Activated CD4-positive, CD25-positive, alpha-beta regulatory T cell treated with anti-CD3 and anti-CD28 coated beads, Interleukin-2, amount 50 U/mL, for 16 hours (primary cell): Measurements from ENCODE around the gene ITPR3.
A peak's percentile ranks its signal among the peaks of the same experiment; 100 is the strongest.

Experiments used
- DNase-seq: peaks from one replicate; pipeline ENCODE4 v3.0.0-alpha.2; 2020; ENCODE audit warnings: low read depth, low spot score

Gene ITPR3

GRCh38 chr6:33700391-33701050 is 79.4 kb downstream of the ITPR3 start:
- peak; percentile 48 for DNase-seq

- no peak for DNase-seq
Measured at GRCh38 chr6:33702345-33702977, 81.3 kb downstream of the ITPR3 start.

- DNase-seq, result no peak
Measured at GRCh38 chr6:33704215-33705066, 83.3 kb downstream of the ITPR3 start.

GRCh38 chr6:33705268-33705885 is 84.3 kb downstream of the ITPR3 start:
- no peak for DNase-seq

GRCh38 chr6:33705955-33706725 is 85.0 kb downstream of the ITPR3 start:
- no peak for DNase-seq

DNA sequence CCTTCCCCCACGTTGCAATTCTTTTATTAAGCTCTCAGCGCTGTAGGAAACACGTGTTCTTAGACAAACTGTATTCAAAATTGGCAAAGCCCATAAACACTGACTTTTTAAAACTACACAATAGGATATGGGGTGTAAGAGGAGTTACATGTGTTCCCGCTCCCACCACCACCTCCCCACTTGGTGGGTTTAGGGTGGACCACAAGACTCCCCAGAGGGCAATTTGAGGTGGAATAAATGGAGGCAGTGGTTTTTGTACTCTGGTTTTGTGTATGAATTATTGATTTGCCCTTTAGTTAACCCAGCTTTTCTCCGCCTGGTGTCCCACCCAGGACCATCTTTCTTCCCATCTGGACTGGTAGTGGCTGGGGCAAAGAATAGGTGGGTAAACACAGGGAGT is 86.6 kb downstream of the ITPR3 start:
- DNase-seq, result no peak

DNA sequence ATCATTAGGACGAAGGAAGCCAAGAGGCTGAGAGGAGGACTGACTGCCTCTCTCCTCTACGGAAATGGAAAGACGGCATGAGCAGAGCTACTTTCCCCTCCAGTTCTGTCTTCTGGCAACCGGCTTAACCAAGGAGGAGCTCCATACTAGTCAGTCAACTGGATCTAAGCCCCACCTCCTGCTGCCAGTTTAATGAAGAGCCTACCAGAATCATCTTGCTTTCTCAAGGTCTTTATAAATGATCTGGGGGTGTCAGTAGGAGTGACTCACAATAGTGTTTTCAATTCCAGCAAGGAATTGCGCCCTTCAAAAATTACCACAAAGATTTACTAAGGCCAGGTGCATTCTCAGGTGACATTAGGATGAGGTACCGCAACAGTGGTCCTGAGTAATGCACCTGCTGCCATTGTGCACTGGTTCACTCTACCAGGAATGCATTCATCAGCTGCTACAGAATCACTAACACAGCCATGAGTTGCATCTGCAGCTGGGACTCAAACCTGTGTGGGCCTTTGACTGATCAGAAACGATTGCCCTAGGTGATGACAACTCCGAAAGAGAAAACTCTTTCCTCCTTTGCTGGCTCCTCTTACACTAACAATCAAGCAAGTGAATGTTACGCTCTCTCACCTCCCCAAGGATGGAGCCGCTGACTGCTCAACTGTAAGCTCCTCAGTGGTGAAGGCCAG is 87.5 kb downstream of the ITPR3 start:
- no peak for DNase-seq

DNA sequence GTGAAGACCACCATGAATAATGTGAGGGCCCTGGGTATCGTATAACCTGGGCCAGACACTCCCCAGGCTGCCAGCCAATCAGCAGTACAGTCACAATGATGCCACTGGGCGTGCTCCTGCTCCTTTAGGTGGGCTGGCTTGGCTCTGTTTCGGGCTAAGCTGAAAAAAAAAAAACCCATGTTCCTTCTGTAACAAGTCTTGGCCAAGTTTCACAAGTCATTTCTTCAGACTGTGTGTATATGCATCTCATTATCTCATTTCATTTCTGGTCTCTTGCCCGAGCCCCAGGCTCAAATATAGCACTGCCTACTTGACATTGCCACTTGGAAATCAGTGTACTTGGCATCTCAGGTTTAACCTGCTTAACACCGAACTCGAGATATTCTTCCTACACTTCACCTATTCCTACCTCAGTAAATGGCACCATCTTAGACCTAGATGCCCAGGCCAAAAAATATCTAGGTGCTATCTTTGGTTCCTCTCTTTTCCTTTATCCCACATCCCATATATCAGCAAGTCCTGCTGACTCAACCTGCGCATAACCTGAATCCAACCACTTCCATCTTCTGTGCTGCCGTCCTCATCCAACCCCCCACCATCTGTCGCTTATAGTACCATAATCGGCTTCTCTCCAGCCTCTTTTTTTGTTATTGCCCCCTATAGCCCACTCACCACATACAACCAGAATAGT is 88.6 kb downstream of the ITPR3 start:
- DNase-seq, result no peak

GRCh38 chr6:33710296-33711121 is 89.4 kb downstream of the ITPR3 start:
- no peak for DNase-seq

DNA sequence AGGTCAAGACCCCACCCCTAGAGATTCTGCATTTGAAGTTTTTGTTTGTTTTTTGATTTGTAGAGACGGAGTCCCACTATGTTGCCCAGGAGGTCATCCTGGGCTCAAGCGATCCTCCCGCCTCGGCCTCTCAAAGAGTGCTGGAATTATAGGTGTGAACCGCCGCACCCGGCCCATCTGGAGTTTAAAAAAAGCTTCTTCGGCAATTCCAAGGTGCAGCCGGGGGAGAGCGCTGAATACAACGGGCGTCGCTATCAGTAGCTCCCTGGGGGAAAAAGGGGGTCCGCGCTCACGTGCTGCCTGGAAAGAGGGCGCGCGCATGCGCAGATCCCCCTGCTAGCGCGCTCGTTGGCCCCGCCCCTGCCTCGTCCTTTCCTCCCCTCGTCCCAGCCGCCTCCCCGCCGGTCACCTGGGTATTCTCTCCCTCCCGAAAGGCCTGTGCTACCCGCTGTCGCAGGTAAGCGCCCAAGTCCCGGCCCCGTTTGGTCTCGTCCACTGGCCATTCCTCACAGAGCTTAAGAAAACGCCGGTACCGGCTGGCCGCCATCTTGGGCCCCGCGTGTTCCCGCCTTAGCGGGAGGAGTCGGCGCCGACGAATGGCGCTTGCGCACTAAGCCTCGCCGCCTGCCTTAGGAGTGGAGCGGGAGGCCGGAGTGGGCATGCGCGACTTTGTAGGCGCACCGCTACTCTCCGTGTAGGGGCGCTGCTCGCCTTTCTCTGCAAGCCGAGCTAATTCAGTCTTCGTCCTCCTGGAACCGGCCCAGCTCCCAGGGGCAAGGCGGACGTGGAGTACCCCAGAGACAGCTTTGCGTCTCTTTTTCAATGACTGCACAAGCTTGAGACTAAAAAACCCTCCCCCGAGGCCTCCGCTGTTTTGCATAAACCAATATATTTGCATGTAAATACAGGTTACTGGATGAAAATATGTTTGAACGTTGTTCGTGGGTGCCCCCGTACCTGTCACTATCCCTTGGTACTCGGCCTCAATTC is 90.3 kb downstream of the ITPR3 start, which contains the start of gene UQCC2:
Gene UQCC2, minus strand, starts transcription at position 561 of the 990 bp plus-strand sequence. Its CDS starts 14 bp downstream, at position 547.
- peak; percentile 93 for DNase-seq

DNA sequence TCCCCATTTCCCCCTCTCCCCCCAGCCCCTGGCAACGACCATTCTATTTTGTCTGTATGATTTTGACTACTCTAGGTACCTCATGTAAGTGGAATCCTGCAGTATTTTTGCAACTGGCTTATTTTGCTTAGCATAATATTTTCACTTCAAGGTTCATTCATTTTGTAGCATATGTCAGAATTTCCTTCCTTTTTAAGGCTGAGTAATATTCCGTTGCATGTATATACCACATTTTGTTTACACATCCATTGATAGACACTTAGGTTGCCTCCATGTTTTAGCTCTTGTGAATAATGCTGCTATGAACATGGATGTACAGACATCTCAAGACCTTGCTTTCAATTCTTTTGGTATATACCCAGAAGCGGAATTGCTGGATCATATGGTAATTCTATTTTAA is 91.8 kb downstream of the ITPR3 start:
- no peak for DNase-seq

DNA sequence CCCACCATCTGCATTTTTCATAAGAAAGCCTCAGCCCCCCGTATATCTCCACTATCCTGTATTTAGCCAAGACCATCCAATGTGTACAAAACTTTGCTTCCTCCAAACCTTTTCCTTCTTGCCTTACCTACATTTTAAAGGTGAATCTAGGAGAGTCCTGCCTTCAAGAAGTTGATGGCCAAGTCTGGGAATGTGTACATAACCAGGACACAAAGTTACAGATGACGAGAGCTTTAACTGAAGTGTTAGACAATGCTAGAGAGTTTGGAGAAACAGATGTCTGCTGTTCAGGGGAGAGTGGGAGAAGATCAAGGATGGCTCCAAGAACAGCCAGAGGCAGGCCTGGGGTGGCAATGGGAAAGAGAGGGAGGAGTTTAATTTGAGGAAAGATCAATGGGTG is 92.7 kb downstream of the ITPR3 start:
- no peak for DNase-seq

- no peak for DNase-seq
Measured at GRCh38 chr6:33714385-33715040, 93.4 kb downstream of the ITPR3 start.

DNA sequence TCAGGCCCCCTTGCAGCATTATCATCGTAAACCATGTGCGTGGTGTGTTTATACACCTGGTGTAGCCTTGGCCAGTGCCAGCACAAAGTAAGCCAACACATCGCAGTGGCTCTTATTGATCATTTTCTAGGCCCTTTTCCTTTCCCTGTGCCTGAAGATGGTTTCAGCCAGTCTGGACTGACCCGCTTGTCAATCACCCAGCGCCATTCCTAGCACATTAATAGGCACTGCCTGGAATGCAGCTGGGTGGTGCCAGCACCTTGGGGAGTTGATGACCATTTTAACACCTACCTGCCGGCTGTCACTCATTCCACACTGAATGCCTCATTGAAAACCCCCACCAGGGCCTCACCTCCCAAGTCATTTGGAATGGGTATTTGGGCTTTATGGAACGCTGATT is 95.3 kb downstream of the ITPR3 start:
- no peak for DNase-seq

- DNase-seq, result no peak
Measured at GRCh38 chr6:33716890-33717632, 95.9 kb downstream of the ITPR3 start.

- no peak for DNase-seq
Measured at GRCh38 chr6:33717934-33718455, 96.9 kb downstream of the ITPR3 start.
